ENCODE data around the gene MUSTN1. TPM values are rescaled to one million over a fixed set of nuclear protein-coding genes. Genes with fewer than 3 reads are reported as not detected.
A peak's percentile ranks its signal among the peaks of the same experiment; 100 is the strongest.

Gene MUSTN1
- total and polyA plus RNA-seq, 2 of the 13 experiments (the other 11 are each of a cell fraction or from before 2014, with no cell fraction given), result 0.84 to 1.4 TPM

- H3K27ac ChIP-seq (ENCODE audit: extremely low read length, insufficient read depth, low read length), result no peak overlapping the region
- ChIA-PET CTCF (ENCODE audit: low intra/inter-chr PET ratio, low total read pairs) (no interaction called here), POLR2A (interaction anchor here (1.3 to 18.4 kb wide), 4 partner anchors 8 to 23 kb away, joined by 3 to 466 read pairs (median 6); partner anchors contain the start of genes ITIH3 and NEK4)
- H3K36me3 ChIP-seq (replicated peaks in 1 of 2; ENCODE audit: control insufficient read depth in 1 of 2, insufficient read depth in 2 of 2, low read length in 2 of 2), result no peaks in the 10 kb centered on the region
- no peak overlapping the region for H3K9ac ChIP-seq (ENCODE audit: insufficient read depth, low read depth, low read length)
- H3K4me2 ChIP-seq (ENCODE audit: low read depth, low read length), result no peak overlapping the region
- WGBS (ENCODE audit: low lambda C conversion rate), result 100% methylated on average over 1 of the region's 3 CpGs
- peaks cover 78% of the 10 kb centered on the region for H3K4me1 ChIP-seq (ENCODE audit: insufficient read depth, low read length)
- no peaks in the 10 kb centered on the region for H3K27me3 ChIP-seq (ENCODE audit: control insufficient read depth in 1 of 2, insufficient read depth in 2 of 2, low read length in 2 of 2)
- no peak overlapping the region for H2AFZ ChIP-seq (ENCODE audit: low read length)
- in situ Hi-C loops (cut with HindIII; ENCODE audit: extremely low pct_ligation_motif_present, low pct_unique_long_range_greater_than_20kb), result no loop called here
- H3K79me2 ChIP-seq (ENCODE audit: insufficient read depth, low read length), result no peaks in the 10 kb centered on the region
- TF ChIP-seq ZBTB34 (CRISPR knock-in tag; IDR thresholded peaks at IDR 0.05), result no peak
- no peak for TF ChIP-seq PAF1 (CRISPR knock-in tag; IDR thresholded peaks at IDR 0.05)
- no peak for TF ChIP-seq UBTF (CRISPR knock-in tag; IDR thresholded peaks at IDR 0.05)
- 0 out of 2 replicates have a peak, but pooled peaks have one; percentile 11 for TF ChIP-seq CTCF (CRISPR knock-in tag; IDR thresholded peaks at IDR 0.05)
- no peak for TF ChIP-seq MYNN (CRISPR knock-in tag; IDR thresholded peaks at IDR 0.05; ENCODE audit: low read depth)
- BruUV-seq (replicated peaks), result no TSS peak
- no peak for FAIRE-seq
- no peak for ATAC-seq
- H3K4me3 ChIP-seq (replicated peaks in 1 of 3; ENCODE audit: insufficient read depth in 1 of 3, low read depth in 2 of 3, low read length in 3 of 3), result no peak overlapping the region
- no peaks in the 10 kb centered on the region for H3K9me3 ChIP-seq (ENCODE audit: low read length)
- no peak for DNase-seq (ENCODE audit: low spot score)
- H4K20me1 ChIP-seq (ENCODE audit: insufficient read depth, low read length), result no peaks in the 10 kb centered on the region
- intact Hi-C loops (cut with micrococcal nuclease; ENCODE audit: unreplicated experiment), result no loop called here
These were observed 51.6 kb downstream of the MUSTN1 start for GRCh38 chr3:52783211-52783555.

Small RNA genes lying within 50 kb of the gene (microRNA-seq; reads per million reads assigned to microRNA genes)
- gene MIR8064, result not detected

Small RNA genes lying within 50 kb of the gene (small RNA-seq; reads per million reads assigned to genes)
- gene MIR8064 (ENCODE audit: insufficient read depth in 2 of 3, insufficient read length in 3 of 3, low read depth in 2 of 3, low replicate concordance in 1 of 3) (0 reads per million in 3 experiments), gene MUSTN1 (ENCODE audit: insufficient read depth in 2 of 3, insufficient read length in 3 of 3, low read depth in 2 of 3, low replicate concordance in 1 of 3) (0 reads per million in 3 experiments)

Other genes with a start within 250 kb of the MUSTN1 start
- gene PBRM1, start 149.1 kb downstream of the MUSTN1 start, total RNA-seq (2016; rRNA removed; fragmentation: Illumina TruSeq; extraction: Trizol), result 33.2 and 47.0 TPM in 2 replicates
- 9.6 and 10.9 TPM in 2 replicates for gene PBRM1, start 149.1 kb downstream of the MUSTN1 start, polyA plus RNA-seq (2011; rRNA removed)
- gene GNL3, start 149.0 kb downstream of the MUSTN1 start, total RNA-seq (2016; rRNA removed; fragmentation: Illumina TruSeq; extraction: Trizol), result 257 and 281 TPM in 2 replicates
- 91.7 and 129 TPM in 2 replicates for gene GNL3, start 149.0 kb downstream of the MUSTN1 start, polyA plus RNA-seq (2011; rRNA removed)
- 65.1 and 110 TPM in 2 replicates for gene GLT8D1, start 129.2 kb downstream of the MUSTN1 start, total RNA-seq (2016; rRNA removed; fragmentation: Illumina TruSeq; extraction: Trizol)
- gene GLT8D1, start 129.2 kb downstream of the MUSTN1 start, polyA plus RNA-seq (2011; rRNA removed), result 109 and 121 TPM in 2 replicates
- gene SPCS1, start 128.9 kb downstream of the MUSTN1 start, total RNA-seq (2016; rRNA removed; fragmentation: Illumina TruSeq; extraction: Trizol), result 100 and 120 TPM in 2 replicates
- gene SPCS1, start 128.9 kb downstream of the MUSTN1 start, polyA plus RNA-seq (2011; rRNA removed), result 61.8 and 84.6 TPM in 2 replicates
- gene NEK4, start 64.1 kb downstream of the MUSTN1 start, total RNA-seq (2016; rRNA removed; fragmentation: Illumina TruSeq; extraction: Trizol), result 38.0 and 38.5 TPM in 2 replicates
- gene NEK4, start 64.1 kb downstream of the MUSTN1 start, polyA plus RNA-seq (2011; rRNA removed), result 16.5 and 16.7 TPM in 2 replicates
- 9.8 and 12.3 TPM in 2 replicates for gene ITIH1, start 57.4 kb downstream of the MUSTN1 start, total RNA-seq (2016; rRNA removed; fragmentation: Illumina TruSeq; extraction: Trizol)
- gene ITIH1, start 57.4 kb downstream of the MUSTN1 start, polyA plus RNA-seq (2011; rRNA removed), result 19.6 and 46.5 TPM in 2 replicates
- gene ITIH3, start 40.2 kb downstream of the MUSTN1 start, total RNA-seq (2016; rRNA removed; fragmentation: Illumina TruSeq; extraction: Trizol), result 38.9 and 105 TPM in 2 replicates
- gene ITIH3, start 40.2 kb downstream of the MUSTN1 start, polyA plus RNA-seq (2011; rRNA removed), result 632 and 1,233 TPM in 2 replicates
- gene ITIH4, start 4.3 kb downstream of the MUSTN1 start, total RNA-seq (2016; rRNA removed; fragmentation: Illumina TruSeq; extraction: Trizol), result 1.5 and 5.3 TPM in 2 replicates
- gene ITIH4, start 4.3 kb downstream of the MUSTN1 start, polyA plus RNA-seq (2011; rRNA removed), result 2.7 and 3.7 TPM in 2 replicates
- gene STIMATE, start 62.5 kb upstream of the MUSTN1 start, total RNA-seq (2016; rRNA removed; fragmentation: Illumina TruSeq; extraction: Trizol), result 8.7 and 11.7 TPM in 2 replicates
- 5.7 and 6.2 TPM in 2 replicates for gene STIMATE, start 62.5 kb upstream of the MUSTN1 start, polyA plus RNA-seq (2011; rRNA removed)
- gene SFMBT1, start 211.1 kb upstream of the MUSTN1 start, total RNA-seq (2016; rRNA removed; fragmentation: Illumina TruSeq; extraction: Trizol), result 12.8 and 15.6 TPM in 2 replicates
- gene SFMBT1, start 211.1 kb upstream of the MUSTN1 start, polyA plus RNA-seq (2011; rRNA removed), result 3.8 and 4.0 TPM in 2 replicates